GM19239 (cell line): ENCODE results near the gene TNFRSF25.
"Not testable (repeated sequence)": the region's sequence is repeated elsewhere in the genome, so short reads cannot be mapped to it uniquely, and the experiment has no call there.

Source experiments
- DNase-seq: peaks from one replicate; pipeline ENCODE4 v3.0.0; 2011; ENCODE audit warnings: low spot score; ENCODE audit not compliant: insufficient read length
- FAIRE-seq: peaks from 2 replicates; lab custom pipeline; 2011; peaks lifted over from hg19 to GRCh38; lab: Jason Lieb, UNC

TNFRSF25 gene

DNA sequence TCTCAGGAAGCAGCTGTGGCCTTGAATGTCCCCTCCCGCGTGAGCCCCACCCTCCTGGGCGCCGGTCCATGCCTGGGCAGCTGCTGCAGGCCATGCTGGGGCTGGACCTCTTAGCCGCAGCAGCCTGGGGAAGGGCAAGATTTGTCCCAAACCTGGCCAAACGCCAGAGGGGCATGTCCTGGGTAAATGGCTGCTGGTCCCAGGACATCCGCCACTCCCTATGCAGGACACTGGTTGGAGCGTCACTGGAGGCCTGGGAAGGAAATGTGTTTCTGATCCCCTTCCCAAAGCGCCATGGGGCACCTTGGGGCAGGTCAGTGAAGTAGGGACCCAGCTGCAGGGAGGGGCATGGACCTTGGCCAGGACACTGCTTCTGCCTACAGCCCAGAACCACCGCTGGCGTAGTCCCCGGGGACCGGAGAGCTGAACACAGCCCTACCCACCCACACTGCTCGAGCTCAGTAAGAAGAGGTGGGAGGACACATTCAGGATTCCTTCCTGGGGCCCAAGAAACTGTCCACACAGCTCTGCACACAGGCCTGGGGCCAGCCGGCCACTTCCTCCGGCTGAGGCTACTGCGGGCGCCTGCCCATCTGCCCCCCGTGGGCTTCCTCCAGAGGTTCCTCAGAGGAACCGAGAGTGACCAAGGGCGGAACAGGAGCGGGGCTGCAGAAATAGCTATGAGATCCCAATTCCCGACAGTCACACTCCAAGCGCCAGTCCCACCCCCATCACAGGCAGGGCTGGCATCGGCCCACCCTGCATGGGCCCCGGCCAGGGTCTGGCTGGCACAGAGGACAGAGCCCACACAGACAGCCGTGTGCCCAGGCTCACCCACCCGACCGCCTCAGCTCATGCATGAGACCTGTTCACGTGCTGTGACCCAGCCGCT, 36.3 kb upstream of the TNFRSF25 start:
- no peak for FAIRE-seq

DNA sequence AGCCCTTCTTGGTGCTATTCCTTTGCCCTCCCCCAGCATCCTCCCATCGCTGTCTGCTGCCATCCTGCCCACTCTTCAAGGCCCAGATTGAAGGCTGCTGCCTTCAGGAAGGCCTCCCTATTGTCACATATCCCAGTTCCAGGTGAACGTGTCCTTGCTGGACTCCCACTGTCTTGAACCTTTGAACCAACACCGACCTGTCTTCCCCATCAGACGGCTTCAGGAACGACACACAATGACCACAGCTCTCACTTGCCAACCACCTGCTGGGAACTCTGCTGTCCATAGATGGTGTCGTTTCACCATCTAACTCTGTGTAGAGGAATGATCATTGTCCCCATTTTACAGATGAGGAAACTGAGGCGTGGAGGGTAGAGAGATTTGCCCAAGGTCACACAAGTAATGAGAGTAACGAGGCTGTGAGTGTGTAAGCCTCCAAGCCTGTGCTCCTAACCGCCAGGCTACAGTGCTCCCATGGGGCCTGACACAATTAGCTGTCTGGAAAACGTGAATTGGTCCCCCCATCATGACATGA, 35.4 kb upstream of the TNFRSF25 start:
- no peak for FAIRE-seq
- DNase-seq = no peak

More for the DNA sequence above, 36.3 kb upstream of the TNFRSF25 start:
- no peak for DNase-seq

DNA sequence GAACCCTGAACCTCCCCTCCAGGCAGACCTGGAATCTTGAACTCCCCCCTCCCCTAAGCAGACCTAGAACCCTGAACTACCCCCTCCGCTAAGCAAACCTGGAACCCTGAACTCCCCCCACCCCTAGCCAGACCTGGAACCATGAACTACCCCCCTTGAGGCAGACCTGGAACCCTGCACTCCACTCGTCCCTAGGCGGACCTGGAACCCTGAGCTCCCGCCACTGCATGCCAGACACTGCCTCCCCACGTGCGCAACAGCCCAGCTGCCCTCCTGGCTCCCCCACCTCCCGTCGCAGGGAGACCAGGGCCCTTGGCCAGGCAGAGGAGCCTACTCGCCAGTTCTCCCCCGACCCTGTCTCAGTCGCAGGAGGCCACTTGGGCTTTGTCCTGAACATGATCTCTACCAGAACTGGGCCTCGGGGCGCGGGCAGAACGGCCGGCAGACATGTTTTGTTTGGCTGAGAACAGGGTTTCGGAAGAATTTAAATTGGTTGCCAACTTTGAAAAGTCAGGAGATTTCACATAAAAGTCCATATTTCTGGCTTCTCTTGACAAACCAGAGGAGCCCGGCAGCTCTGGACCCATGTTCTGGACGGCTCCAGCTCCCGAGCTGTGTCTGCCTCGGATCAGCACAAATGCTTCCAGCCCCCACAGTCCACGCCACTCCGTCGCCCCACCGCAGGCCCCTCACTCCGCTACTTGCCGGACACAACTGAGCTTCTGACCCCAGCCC, 34.7 kb upstream of the TNFRSF25 start:
- FAIRE-seq = no peak

DNA sequence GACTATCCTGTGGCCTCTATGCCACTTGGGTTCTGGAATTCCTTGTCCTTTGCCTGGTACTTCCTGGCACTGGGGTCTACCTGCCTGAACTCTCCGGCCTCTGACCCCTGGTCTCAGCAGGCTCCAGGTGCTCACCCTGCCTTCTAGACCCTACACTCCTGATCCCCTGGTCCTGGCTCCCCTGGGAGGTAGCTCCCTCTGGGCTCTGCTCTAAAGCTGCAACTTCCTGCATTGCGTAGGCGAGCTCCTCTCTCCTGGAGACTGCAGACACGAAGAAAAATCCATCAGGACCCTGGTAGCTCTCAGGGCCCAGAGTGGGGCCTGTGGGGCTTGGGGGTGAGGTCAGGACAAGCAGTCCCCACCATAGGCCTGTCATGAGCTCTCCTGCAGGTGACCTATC, 33.3 kb upstream of the TNFRSF25 start:
- FAIRE-seq (no peak), DNase-seq (no peak)

More for the DNA sequence above, 34.7 kb upstream of the TNFRSF25 start:
- DNase-seq = no peak

DNA sequence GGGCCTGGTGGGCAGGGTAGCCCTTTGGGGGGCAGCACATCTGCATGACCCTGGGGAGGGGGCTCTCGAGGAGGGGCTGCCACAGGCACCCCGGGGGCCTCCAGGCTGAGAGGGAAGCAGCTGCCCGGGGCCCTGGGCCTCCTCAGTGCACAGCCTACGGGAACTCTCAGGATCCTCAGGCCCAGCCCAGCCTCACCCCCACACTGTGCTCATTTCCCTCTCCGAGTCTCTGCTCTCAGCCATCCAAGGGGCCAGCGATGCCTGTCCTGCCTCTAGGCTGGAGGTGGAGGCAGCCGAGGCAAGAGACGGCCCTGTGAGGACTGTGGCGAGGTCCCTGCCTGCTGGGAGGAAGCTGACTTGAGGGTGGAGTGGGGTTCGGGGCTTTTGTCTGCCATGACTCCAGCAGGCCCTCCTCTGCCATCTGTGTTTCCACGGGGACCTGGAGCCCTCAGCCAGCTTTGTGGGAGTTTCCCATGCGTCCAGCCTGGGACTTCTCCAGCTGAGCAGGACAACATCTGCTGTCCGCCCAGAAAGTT, 32.7 kb upstream of the TNFRSF25 start:
- DNase-seq (no peak), FAIRE-seq (no peak)

DNA sequence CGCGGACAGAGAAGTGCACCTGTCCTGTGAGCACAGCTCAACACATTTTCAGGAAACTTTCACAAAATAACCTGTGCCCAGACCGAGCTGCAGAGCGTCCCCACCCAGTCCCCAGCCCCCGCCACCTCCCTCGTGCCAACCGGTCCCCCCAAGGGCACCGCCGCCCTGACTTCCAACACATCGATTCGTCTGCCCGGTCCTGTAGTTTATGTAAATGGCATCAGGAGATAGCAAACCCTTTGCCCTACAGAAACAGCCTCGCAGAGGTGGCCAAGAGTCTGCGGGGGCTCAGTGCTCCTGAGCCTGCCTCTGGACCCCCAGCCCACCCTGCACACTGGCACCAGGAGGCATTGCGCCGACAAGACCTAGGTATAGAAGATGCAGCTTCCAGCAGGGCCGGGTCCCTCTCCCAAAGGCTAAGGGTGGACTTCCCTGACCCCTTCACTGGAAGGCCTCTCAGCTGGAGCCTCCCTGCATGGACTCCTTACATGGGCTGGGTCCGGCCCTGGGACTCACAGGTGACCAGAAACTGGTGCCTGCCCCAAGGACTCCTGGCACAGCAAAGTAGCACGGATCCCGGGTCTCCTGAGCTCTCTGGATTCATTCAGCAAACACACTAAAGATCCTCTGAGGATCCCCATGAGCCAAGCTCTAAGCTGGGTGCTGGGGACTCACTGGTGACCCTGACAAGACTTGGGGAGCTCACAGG, 32.0 kb upstream of the TNFRSF25 start:
- no peak for DNase-seq
- no peak for FAIRE-seq

DNA sequence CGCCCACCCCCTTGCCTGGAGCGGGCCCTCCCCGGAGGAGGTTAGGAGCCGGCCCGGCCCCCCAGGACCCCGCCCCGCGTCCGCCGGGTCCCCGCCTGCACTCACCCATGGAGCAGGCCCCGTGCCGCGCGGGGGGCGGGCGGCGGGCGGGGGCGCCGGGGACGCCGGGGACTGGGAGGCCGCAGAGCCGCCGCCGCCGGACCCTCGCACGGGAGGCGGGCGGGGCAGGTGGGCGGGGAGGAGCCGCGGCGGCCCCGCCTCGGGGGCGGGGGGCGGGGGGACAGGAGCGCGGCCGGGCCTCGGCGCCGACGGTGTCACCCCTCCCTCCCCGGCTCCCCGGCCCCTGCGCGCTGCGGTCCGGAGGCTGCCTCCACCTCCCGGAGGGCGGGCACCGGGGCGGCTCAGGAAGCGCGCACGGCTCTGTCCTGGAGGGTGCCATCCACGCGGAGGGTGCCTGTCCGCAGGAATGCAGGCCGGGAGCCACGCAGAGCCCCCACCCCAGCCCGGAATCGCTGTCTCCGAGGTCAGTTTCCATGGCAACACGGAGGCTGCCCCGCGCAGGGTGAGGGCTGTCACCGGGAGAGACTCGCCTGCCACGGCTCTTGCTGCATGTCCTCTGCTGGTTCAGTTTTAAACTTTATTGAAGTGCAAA, 31.4 kb upstream of the TNFRSF25 start:
- no peak for FAIRE-seq

DNA sequence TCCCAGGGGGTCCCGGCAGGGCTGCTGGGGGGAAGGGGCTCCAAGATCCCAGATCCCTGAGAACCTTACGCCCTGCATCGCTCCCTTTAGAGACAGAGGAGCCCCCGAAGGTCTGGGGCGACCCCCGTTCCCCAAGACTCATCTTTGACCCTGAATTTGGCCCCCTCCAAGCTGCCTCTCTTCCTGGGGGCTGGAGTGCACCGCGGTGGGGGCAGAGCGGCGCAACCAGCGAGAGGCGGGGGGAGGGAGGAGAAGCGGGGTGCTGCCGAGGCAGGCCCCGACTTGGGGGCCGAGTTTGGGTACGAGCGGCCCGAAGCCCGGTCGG, 30.9 kb upstream of the TNFRSF25 start:
- no peak for DNase-seq
- FAIRE-seq = no peak

More for the DNA sequence above, 31.4 kb upstream of the TNFRSF25 start:
- DNase-seq = no peak

DNA sequence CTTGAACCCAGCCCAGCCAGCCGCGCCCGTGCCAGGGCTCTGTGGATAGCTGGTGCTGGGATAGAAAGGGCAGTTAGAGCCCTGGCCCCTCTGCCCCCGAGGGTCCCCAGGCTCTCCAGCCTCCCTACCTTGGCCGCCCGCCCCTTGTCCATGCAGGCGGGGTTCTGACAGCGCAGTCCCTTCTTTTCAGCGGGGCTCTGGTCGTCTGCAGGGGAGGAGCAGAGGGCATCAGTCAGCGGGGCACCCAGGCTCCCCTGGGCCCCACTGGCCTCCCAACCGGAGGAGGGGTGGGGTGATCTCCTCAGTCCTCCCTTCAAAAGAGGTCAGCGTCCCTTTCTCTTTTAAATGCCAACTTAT, 30.4 kb upstream of the TNFRSF25 start:
- no peak for DNase-seq
- no peak for FAIRE-seq

DNA sequence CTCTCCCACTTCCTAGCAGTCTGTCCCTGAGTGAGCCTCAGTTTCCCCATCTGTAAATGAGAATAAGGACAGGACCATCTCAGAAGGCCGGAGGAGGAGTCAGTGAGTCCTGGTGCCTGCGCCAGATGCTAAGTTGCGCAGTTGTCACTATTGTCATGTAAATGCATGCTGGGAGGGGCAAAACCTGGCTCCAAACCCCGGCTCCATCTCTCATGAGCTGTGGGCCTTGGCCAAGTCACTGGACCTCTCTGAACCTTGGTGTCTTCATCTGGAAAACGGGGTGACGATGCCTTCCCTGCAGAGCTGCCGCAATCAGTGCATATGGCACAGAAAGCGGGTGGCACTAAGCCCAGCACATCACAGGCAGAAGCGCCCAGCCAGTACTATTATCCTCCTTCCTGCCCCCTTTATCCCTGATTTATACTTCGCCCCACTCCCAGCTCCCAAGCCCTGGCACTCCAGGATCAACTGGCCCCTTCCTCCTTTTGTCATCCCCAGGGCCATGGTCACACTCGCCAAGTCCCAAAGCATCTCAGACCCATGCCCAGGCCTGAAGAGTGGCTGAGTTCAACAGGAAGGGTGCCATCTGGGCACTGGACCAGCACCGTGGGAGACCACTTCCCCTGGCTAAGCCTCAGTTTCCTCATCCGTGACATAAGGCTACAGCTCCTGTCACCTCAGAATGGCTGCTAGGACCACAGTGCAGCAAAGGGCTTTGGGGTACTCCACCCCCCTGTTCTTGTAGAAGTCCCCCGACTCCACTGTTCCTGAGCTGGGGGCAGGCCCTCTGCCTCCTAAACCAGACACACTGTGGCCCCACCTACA, 29.8 kb upstream of the TNFRSF25 start:
- DNase-seq (no peak), FAIRE-seq (no peak)

DNA sequence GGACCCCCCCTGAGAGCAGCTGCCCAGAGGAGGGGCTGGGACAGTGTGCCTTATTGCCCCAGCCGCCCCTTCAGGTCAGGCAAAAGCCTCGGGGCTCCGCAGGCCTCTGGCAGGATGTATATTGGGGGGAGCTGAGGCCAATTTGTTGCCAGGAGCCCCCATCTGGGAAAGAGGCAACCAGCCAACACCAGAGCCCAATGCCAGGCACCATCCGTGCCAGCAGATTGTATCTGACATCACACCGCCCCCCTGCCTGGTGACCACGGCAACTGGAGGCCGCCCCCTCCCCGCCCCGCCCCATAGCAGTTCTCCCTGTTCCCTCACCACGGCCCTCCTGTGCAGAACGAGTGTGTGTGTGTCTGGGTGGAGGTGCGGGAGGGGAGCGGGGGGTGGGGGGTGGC, 29.1 kb upstream of the TNFRSF25 start:
- no peak for DNase-seq
- no peak for FAIRE-seq

DNA sequence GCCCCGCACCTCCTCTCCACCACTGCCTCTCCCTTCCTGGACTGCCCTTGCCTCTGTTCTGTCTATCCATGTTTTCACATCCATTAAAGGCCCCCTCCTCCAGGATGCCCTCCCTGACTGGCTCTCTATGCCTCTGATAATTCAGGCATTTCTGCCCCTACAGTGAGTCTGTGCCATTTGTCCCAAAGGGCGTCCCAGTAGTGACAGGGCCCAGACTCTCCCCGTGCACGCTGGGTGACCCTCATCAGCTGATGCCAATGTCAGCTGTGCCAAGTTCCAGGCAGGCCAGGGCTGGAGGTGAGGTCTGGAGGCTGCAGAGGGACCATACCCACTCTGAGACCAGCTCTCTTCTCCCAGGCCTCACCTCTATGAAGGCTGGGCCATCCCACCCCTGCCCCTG, 28.7 kb upstream of the TNFRSF25 start:
- FAIRE-seq = no peak
- DNase-seq = no peak

DNA sequence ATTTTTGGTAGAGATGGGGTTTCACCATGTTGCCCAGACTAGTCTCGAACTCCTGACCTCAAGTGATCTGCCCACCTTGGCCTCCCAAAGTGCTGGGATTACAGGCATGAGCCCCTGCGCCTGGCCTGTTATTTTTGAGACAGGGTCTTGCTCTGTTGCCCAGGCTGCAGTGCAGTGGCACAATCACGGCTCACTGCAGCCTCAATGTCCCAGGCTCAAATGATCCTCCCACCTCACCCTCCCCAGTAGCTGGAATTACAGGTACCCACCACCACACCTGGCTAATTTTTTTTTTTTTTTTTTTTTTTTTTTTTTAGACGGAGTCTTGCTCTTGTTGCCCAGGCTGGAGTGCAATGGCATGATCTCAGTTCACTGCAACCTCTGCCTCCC, 27.9 kb upstream of the TNFRSF25 start:
- DNase-seq, FAIRE-seq: not testable (repeated sequence)

DNA sequence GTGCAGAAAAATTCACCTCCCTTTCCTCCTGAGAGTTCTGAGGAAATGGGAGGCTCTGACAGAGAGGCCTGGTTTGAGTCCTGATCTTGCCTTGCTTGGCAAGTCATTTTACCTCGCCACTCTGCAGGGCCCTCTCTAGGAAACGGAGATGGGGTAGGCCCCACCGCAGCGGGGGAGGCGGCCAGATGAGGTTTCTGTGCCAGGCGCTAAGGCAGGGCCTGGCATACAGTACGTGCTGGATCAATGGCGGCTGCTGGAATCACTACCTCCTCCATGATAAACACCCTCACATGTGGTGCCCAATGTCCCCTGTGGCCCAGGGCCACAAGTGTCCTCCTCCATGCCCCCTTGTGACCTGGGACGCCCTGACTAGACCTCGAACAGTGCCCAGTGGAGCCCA, 26.0 kb upstream of the TNFRSF25 start:
- FAIRE-seq = no peak
- no peak for DNase-seq

DNA sequence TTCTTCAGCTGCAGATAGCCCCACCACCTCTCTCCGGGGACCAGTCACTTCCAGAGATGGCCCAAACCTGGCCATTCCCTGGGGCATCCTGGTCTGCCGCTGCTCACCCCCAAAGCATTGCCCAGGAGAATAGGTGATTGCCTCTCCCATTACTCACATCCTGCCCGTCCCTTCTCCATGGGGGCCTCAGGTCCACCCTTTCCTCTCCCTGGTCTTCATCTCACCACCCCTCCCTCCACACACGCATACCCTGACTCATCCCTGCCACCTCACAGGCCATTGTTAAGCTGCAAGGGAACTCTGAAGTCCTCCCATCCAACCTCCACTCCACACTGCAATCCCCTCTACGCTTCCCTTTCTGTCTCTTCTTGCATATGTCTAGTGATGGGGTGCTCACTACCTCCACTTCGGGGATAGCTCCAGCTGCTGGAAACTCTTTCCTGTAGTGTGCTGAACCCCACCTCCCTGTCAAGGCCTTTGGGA, 25.5 kb upstream of the TNFRSF25 start, which contains the start of gene PLEKHG5:
PLEKHG5 (minus strand) TSS at position 188 of the 483 bp plus-strand sequence. CDS start 14,096 bp downstream, outside the sequence.
- DNase-seq (no peak), FAIRE-seq (no peak)

DNA sequence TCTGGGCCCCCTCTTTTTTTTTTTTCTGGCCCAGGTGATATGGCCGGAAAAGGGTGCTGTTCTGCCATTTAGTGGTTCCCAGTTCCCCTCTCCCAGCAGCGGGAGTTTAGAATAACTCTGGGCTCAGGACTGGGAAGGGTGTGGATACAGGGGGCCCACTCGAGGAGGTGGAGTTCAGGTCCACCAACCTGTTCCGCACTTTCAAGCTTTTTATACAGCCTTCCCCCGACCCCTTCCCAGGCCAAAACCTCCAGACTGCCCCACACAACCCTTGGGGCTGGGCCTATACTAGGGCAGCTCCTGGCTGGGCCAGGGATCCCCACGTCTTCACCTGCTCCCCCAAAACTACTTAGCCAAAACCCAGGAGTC, 25.1 kb upstream of the TNFRSF25 start:
- no peak for DNase-seq
- FAIRE-seq = no peak

DNA sequence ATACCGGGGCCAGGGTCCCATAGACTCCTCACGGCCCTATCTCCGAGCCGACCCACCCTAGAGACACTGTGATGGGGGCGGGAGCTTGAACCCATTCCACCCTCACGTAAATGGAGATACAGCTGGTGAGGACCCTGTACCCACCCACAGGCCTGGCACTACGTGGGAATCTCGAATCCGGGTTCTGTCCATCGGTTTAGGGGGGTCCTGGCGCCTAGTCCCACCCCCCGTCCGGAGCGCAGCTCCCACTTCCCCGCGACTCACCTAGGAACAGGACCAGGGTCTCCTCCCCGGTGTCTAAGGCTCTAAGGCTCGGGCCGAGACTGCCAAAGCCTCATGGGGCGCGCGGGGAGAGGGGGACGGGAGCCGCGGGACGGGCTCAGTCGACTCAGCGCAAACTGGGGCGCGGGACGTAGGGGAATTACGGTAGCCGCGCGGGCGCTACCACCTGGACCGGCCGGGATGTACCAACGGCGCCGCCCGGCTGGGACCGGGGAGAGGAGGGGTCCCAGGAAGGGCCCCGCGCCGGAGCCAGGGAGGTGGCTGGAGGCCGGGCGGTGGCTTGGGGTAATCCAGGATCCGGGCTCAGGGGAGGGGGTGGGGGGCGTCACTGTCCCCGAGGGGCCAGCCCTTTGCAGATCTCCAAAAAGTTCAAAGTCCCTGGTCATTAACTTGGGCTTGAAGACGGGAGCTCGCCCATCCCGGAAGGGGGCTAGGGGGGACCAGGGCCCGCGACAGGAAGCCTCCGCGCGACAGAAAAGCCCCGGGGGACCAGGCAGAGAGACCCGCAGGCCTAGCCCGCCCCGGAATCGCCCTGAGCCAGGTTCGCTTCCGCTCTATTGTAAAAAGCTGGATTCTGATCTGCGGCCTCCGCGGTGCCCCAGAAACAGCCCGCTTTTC, 24.5 kb upstream of the TNFRSF25 start:
- FAIRE-seq = peak; percentile 52
- peak; percentile 90 for DNase-seq

DNA sequence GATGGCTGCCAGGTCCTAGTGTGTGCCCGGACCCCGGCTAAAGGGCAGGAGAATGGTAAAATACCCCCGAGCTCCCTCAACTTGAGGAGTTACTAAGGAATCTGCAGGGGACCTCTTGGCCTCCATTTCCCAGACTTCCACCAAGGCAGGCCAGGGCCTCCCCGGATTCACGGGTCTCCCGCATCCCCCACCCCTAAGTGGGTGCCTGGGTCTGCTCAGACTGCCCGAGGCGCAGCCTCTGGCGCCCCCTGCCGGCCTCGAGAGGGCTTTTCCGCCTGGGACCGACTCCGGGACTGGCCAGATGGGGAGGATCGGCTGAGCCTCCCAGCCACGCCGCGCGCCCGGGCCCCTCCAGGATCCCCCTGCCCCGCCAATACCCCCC, 23.8 kb upstream of the TNFRSF25 start:
- DNase-seq (peak; percentile 99), FAIRE-seq (peak; percentile 87)
